HEK293 (cell line): ENCODE results near the gene GGA1.

Source experiments
- CTCF ChIA-PET: fragments of 350-600 bp; formaldehyde crosslinking; extraction: SDS; loops from one replicate; lab custom pipeline; 2021; ENCODE audit warnings: antibody characterized with exemption; lab: Yijun Ruan, JAX
- POLR2A ChIA-PET: fragments of 300-600 bp; formaldehyde crosslinking; extraction: SDS; loops from one replicate; lab custom pipeline; 2020; ENCODE audit warnings: antibody characterized with exemption, inconsistent platforms; lab: Yijun Ruan, JAX
- H3K27ac ChIP-seq: fragments of 200-500 bp; sonication (Bioruptor generic); 2 replicates; pipeline ENCODE4 v1.5.1; 2014; ENCODE audit warnings: low read depth, low read length, control low read depth, inconsistent platforms; ENCODE audit errors: extremely low read depth
- H3K36me3 ChIP-seq, 2 experiments: fragments of 200-500 bp in 1 of 2; sonication (Bioruptor generic) in 1 of 2; 1 replicate in 1 of 2; 2 replicates in 1 of 2; pipeline ENCODE4 v1.5.1; 2014 to 2017; ENCODE audit warnings: inconsistent platforms in 2 of 2, low read length in 2 of 2; ENCODE audit not compliant: control insufficient read depth in 2 of 2, insufficient read depth in 1 of 2
- H3K4me1 ChIP-seq: fragments of 200-500 bp; sonication (Bioruptor generic); 2 replicates; pipeline ENCODE4 v1.5.1; 2014; ENCODE audit warnings: mild to moderate bottlenecking, low read length, inconsistent platforms; ENCODE audit not compliant: control insufficient read depth, insufficient read depth
- H3K4me3 ChIP-seq: 2 replicates; pipeline ENCODE4 v1.5.1; 2011; ENCODE audit warnings: low read depth, mild to moderate bottlenecking, control low read depth, low read length, moderate library complexity
- H3K9me3 ChIP-seq: fragments of 200-500 bp; sonication (Bioruptor generic); 2 replicates; pipeline ENCODE4 v1.5.1; 2014; ENCODE audit warnings: low read depth, low read length, inconsistent platforms; ENCODE audit not compliant: control insufficient read depth, insufficient read depth
- CTCF ChIP-seq: fragments of 450-650 bp; formaldehyde crosslinking; IDR thresholded peaks from 2 replicates; pipeline ENCODE4 v1.5.1; 2016; ENCODE audit warnings: missing biosample characterization, missing genetic modification characterization
- EGR2 ChIP-seq: fragments of 450-650 bp; formaldehyde crosslinking; IDR thresholded peaks from 2 replicates; pipeline ENCODE4 v1.5.1; 2016; ENCODE audit warnings: low read depth, missing biosample characterization, missing genetic modification characterization
- FEZF1 ChIP-seq: fragments of 450-650 bp; formaldehyde crosslinking; IDR thresholded peaks from 2 replicates; pipeline ENCODE4 v1.5.1; 2016; ENCODE audit warnings: missing biosample characterization, missing genetic modification characterization
- GLI2 ChIP-seq: fragments of 450-650 bp; formaldehyde crosslinking; IDR thresholded peaks from 2 replicates; pipeline ENCODE4; 2017; ENCODE audit warnings: missing biosample characterization, missing genetic modification characterization, low read depth, borderline replicate concordance
- HOXA7 ChIP-seq: sonication (generic); formaldehyde crosslinking; IDR thresholded peaks from 2 replicates; pipeline ENCODE4 v1.8.1; 2022; ENCODE audit warnings: missing genetic modification reagents, borderline replicate concordance
- KLF17 ChIP-seq: fragments of 450-650 bp; formaldehyde crosslinking; IDR thresholded peaks from 2 replicates; pipeline ENCODE4 v1.5.1; 2016; ENCODE audit warnings: missing biosample characterization, missing genetic modification characterization
- KLF7 ChIP-seq: fragments of 450-650 bp; formaldehyde crosslinking; IDR thresholded peaks from 2 replicates; pipeline ENCODE4 v1.5.1; 2016; ENCODE audit warnings: missing biosample characterization, missing genetic modification characterization, borderline replicate concordance
- MEIS1 ChIP-seq: sonication (generic); formaldehyde crosslinking; IDR thresholded peaks from 2 replicates; pipeline ENCODE4 v1.8.1; 2022; ENCODE audit warnings: missing genetic modification reagents, mild to moderate bottlenecking, borderline replicate concordance
- SALL2 ChIP-seq: fragments of 450-650 bp; formaldehyde crosslinking; IDR thresholded peaks from 2 replicates; pipeline ENCODE4 v1.5.0; 2017; ENCODE audit warnings: missing biosample characterization, mild to moderate bottlenecking, missing genetic modification characterization, borderline replicate concordance
- WT1 ChIP-seq: fragments of 450-650 bp; formaldehyde crosslinking; IDR thresholded peaks from 2 replicates; pipeline ENCODE4 v1.5.1; 2016; ENCODE audit warnings: missing biosample characterization, missing genetic modification characterization
- ZBTB20 ChIP-seq: fragments of 450-650 bp; formaldehyde crosslinking; IDR thresholded peaks from 2 replicates; pipeline ENCODE4 v1.5.1; 2016; ENCODE audit warnings: missing biosample characterization, missing genetic modification characterization
- ZBTB49 ChIP-seq: fragments of 450-650 bp; formaldehyde crosslinking; IDR thresholded peaks from 2 replicates; pipeline ENCODE4 v1.5.1; 2016; ENCODE audit warnings: missing biosample characterization, missing genetic modification characterization, low read depth
- ZNF174 ChIP-seq: fragments of 450-650 bp; formaldehyde crosslinking; IDR thresholded peaks from 2 replicates; pipeline ENCODE4 v1.5.0; 2017; ENCODE audit warnings: missing biosample characterization, mild to moderate bottlenecking, missing genetic modification characterization
- ZNF2 ChIP-seq: fragments of 450-650 bp; formaldehyde crosslinking; IDR thresholded peaks from 2 replicates; pipeline ENCODE4 v1.5.1; 2016; ENCODE audit warnings: missing biosample characterization, missing genetic modification characterization
- ZNF23 ChIP-seq: fragments of 450-650 bp; formaldehyde crosslinking; IDR thresholded peaks from 2 replicates; pipeline ENCODE4 v1.5.1; 2016; ENCODE audit warnings: missing biosample characterization, missing genetic modification characterization, borderline replicate concordance
- ZNF280C ChIP-seq: fragments of 450-650 bp; formaldehyde crosslinking; IDR thresholded peaks from 2 replicates; pipeline ENCODE4 v1.5.1; 2016; ENCODE audit warnings: missing biosample characterization, missing genetic modification characterization
- ZNF292 ChIP-seq: fragments of 450-650 bp; formaldehyde crosslinking; IDR thresholded peaks from 2 replicates; pipeline ENCODE4 v1.5.1; 2016; ENCODE audit warnings: low read depth, missing biosample characterization, missing genetic modification characterization, borderline replicate concordance
- ZNF302 ChIP-seq: fragments of 450-650 bp; formaldehyde crosslinking; IDR thresholded peaks from 2 replicates; pipeline ENCODE4 v1.5.1; 2016; ENCODE audit warnings: missing biosample characterization, missing genetic modification characterization, low read depth
- ZNF416 ChIP-seq: fragments of 450-650 bp; formaldehyde crosslinking; IDR thresholded peaks from 2 replicates; pipeline ENCODE4 v1.5.1; 2016; ENCODE audit warnings: missing biosample characterization, missing genetic modification characterization
- ZNF433 ChIP-seq: fragments of 450-650 bp; formaldehyde crosslinking; IDR thresholded peaks from 2 replicates; pipeline ENCODE4 v1.5.1; 2016; ENCODE audit warnings: missing biosample characterization, missing genetic modification characterization, low read depth
- ZNF510 ChIP-seq: fragments of 450-650 bp; formaldehyde crosslinking; IDR thresholded peaks from 2 replicates; pipeline ENCODE4 v1.5.1; 2018; ENCODE audit warnings: mild to moderate bottlenecking, missing genetic modification characterization, missing biosample characterization; ENCODE audit not compliant: insufficient replicate concordance
- ZNF561 ChIP-seq: fragments of 450-650 bp; IDR thresholded peaks from 2 replicates; pipeline ENCODE4 v1.5.1; 2018; ENCODE audit warnings: missing biosample characterization, missing genetic modification characterization, borderline replicate concordance
- ZNF596 ChIP-seq: fragments of 450-650 bp; IDR thresholded peaks from 2 replicates; pipeline ENCODE4 v1.5.0; 2018; ENCODE audit warnings: missing biosample characterization, mild to moderate bottlenecking, missing genetic modification characterization, moderate library complexity
- ZNF639 ChIP-seq: fragments of 450-650 bp; formaldehyde crosslinking; IDR thresholded peaks from 2 replicates; pipeline ENCODE4 v1.5.1; 2016; ENCODE audit warnings: missing biosample characterization, missing genetic modification characterization
- ZNF660 ChIP-seq: fragments of 450-650 bp; IDR thresholded peaks from 2 replicates; pipeline ENCODE4 v1.5.1; 2018; ENCODE audit warnings: missing biosample characterization, mild to moderate bottlenecking, missing genetic modification characterization
- ZNF677 ChIP-seq: fragments of 450-650 bp; IDR thresholded peaks from 2 replicates; pipeline ENCODE4 v1.5.0; 2018; ENCODE audit warnings: missing biosample characterization, mild to moderate bottlenecking, missing genetic modification characterization, moderate library complexity
- ZNF768 ChIP-seq: fragments of 450-650 bp; formaldehyde crosslinking; IDR thresholded peaks from 2 replicates; pipeline ENCODE4 v1.5.1; 2018; ENCODE audit warnings: missing biosample characterization, mild to moderate bottlenecking, missing genetic modification characterization
- ZNF791 ChIP-seq: fragments of 450-650 bp; formaldehyde crosslinking; IDR thresholded peaks from 2 replicates; pipeline ENCODE4 v1.5.1; 2016; ENCODE audit warnings: missing biosample characterization, missing genetic modification characterization

GGA1 gene

GRCh38 chr22:37563153-37564081 is 45.2 kb upstream of the GGA1 start:
- ChIA-PET POLR2A (interaction anchor here (0.7 to 3.2 kb wide), 8 partner anchors 9 to 45 kb away, joined by 3 to 21 read pairs (median 4); partner anchors contain the start of gene GGA1), CTCF (interaction anchor here (0.5 to 10.7 kb wide), 15 partner anchors 8 to 402 kb away, joined by 3 to 608 read pairs (median 5); a partner anchor contains a TSS)
- Histone ChIP-seq H3K9me3 (no peaks in the 10 kb centered on the region), H3K4me3 (no peak overlapping the region), H3K36me3 (peaks cover 0 to 40% of the 10 kb centered on the region in 2 experiments; a peak in 2 of 3 replicates), H3K27ac (peak overlapping the region; percentile 37), H3K4me1 (peaks cover 12% of the 10 kb centered on the region)
- TF ChIP-seq ZNF677 (tag by site-specific recombination): no peak
- TF ChIP-seq WT1 (tag by site-specific recombination): no peak
- peak; percentile 58; the same call in 1 of the 2 replicates for TF ChIP-seq EGR2 (tag by site-specific recombination)
- peak; percentile 84; the same call in 1 of the 2 replicates for TF ChIP-seq KLF17
- TF ChIP-seq ZNF174 (tag by site-specific recombination): no peak
- TF ChIP-seq SALL2 (tag by site-specific recombination): no peak
- TF ChIP-seq ZNF292 (tag by site-specific recombination): no peak
- no peak for TF ChIP-seq ZNF510 (tag by site-specific recombination)
- no peak for TF ChIP-seq ZNF639 (tag by site-specific recombination)
- no peak for TF ChIP-seq FEZF1 (tag by site-specific recombination)
- peak; percentile 49; the same call in 1 of the 2 replicates for TF ChIP-seq ZBTB20 (tag by site-specific recombination)
- TF ChIP-seq ZNF596: no peak
- 0 out of 2 replicates have a peak, but pooled peaks have one; percentile 35 for TF ChIP-seq ZNF660 (tag by site-specific recombination)
- no peak for TF ChIP-seq ZNF302 (tag by site-specific recombination)
- no peak for TF ChIP-seq ZNF791 (tag by site-specific recombination)
- no peak for TF ChIP-seq HOXA7 (CRISPR knock-in tag)
- TF ChIP-seq CTCF (tag by site-specific recombination): no peak
- no peak for TF ChIP-seq ZNF23
- no peak for TF ChIP-seq GLI2
- no peak for TF ChIP-seq ZNF433 (tag by site-specific recombination)
- no peak for TF ChIP-seq KLF7
- TF ChIP-seq ZNF2 (tag by site-specific recombination): 0 out of 2 replicates have a peak, but pooled peaks have one; percentile 50
- TF ChIP-seq ZBTB49: no peak
- TF ChIP-seq ZNF768 (tag by site-specific recombination): no peak
- no peak for TF ChIP-seq MEIS1 (CRISPR knock-in tag)
- TF ChIP-seq ZNF280C (tag by site-specific recombination): no peak
- TF ChIP-seq ZNF416 (tag by site-specific recombination): no peak
- TF ChIP-seq ZNF561 (tag by site-specific recombination): no peak
